Astrocyte of the cerebellum (primary cell): Measurements from ENCODE around the gene CDC14A.

Experiments used
- DNase-seq: peaks from one replicate; pipeline ENCODE4 v3.0.0-alpha.2; 2011; ENCODE audit warnings: low read depth
- H3K4me3 ChIP-seq: 2 replicates; pipeline ENCODE4 v1.5.1; 2011; ENCODE audit warnings: mild to moderate bottlenecking, low read depth, low read length, moderate library complexity
- CTCF ChIP-seq: IDR thresholded peaks from 2 replicates; pipeline ENCODE4 v1.5.1; 2012; ENCODE audit warnings: low read length, low read depth, moderate library complexity, mild to moderate bottlenecking; ENCODE audit errors: missing control alignments
- in situ Hi-C: cut with HindIII; loops from 2 replicates; pipeline ENCODE4 v1.10.0; 2017; ENCODE audit warnings: low sequenced_read_pairs

CDC14A gene

GRCh38 chr1:100483230-100483629 lies 130.9 kb downstream of the CDC14A start:
- DNase-seq, result no peak
- H3K4me3 ChIP-seq, result no peak overlapping the region
- no peak for TF ChIP-seq CTCF
- in situ Hi-C loops, result no loop called here

DNA sequence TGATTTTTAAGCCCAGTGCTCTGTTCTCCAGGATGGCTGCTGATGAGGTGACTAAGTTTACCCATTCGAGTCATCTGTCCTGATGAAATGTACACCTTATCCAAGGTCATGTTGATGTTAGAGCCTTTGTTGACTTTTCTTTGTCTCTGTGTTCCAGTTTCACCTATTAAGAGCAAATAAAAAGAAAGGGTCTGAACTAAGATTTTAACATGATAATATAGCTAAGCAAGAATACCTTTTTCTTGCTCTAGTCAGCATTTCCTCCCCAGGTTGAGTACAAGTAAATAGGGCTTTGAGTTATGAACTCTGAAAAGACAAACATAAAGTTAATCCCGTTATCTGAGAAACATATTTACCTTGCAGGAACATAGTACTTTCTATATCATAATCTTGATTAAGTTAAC lies 133.6 kb downstream of the CDC14A start:
- no peak overlapping the region for H3K4me3 ChIP-seq
- DNase-seq, result no peak
- no peak for TF ChIP-seq CTCF
- in situ Hi-C loops, result no loop called here

GRCh38 chr1:100494393-100495084 lies 142.2 kb downstream of the CDC14A start:
- no peak for TF ChIP-seq CTCF
- no peak for DNase-seq
- in situ Hi-C loops, result no loop called here
- H3K4me3 ChIP-seq, result no peak overlapping the region

DNA sequence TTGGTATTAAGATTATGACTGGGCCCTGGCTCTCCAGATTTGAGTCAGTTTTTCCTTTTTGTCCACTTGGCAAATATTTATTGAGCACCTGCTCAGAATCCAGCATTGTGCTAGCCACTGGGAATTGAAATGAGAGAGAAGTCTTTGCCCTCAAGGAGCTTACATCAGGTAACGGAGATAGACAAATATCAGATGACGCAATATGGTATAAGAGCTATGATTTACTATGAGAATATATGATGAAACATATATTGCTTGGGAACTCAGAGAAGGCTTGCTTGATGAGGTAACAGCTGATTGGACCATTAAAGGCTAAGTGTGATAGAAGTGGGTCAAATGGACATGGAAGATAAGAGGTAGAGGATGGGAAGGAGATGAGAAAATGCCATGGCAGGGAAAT lies 144.6 kb downstream of the CDC14A start:
- no peak overlapping the region for H3K4me3 ChIP-seq
- in situ Hi-C loops, result no loop called here
- DNase-seq, result no peak
- TF ChIP-seq CTCF, result no peak

DNA sequence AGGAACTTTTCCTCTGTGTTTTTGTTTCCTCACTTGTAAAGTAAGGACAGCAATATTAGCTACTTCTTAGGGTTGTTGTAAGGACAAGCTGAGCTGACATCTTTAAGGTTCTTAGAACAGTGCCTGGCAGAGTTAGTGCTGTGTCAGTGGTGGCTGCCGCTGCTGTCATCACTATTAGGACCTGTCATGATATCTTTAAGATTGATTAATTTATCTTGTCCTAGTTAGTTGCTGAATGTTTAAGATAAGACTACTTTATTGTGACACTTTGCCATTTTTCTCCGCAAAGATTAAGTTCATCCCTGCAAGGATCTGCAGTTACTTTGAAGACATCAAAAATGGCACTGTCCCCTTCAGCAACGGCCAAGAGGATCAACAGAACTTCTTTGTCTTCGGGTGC lies 145.5 kb downstream of the CDC14A start:
- TF ChIP-seq CTCF, result no peak
- no peak overlapping the region for H3K4me3 ChIP-seq
- no peak for DNase-seq
- in situ Hi-C loops, result no loop called here

- TF ChIP-seq CTCF, result no peak
- no peak overlapping the region for H3K4me3 ChIP-seq
- DNase-seq, result no peak
- in situ Hi-C loops, result no loop called here
Measured at GRCh38 chr1:100499194-100499811, 147.0 kb downstream of the CDC14A start.
